HL-60 (cell line): ENCODE data around the gene LAMA5.

Experiments
- DNase-seq, 2 experiments: peaks; one replicate each; pipeline ENCODE4 v3.0.0-alpha.2; 2010 to 2020; ENCODE audit warnings: low read depth in 1 of 2, low spot score in 1 of 2
- H3K27ac ChIP-seq: fragments of 250-450 bp; sonication (Bioruptor Pico); replicated peaks from 2 replicates; pipeline ENCODE4 v1.5.1; 2020; ENCODE audit warnings: mild to moderate bottlenecking, moderate library complexity
- H3K27me3 ChIP-seq: fragments of 250-450 bp; sonication (Bioruptor Pico); 2 replicates; pipeline ENCODE4 v1.5.1; 2021; ENCODE audit warnings: mild to moderate bottlenecking, moderate library complexity; ENCODE audit not compliant: insufficient read depth, poor library complexity, severe bottlenecking
- H3K4me3 ChIP-seq: replicated peaks from 2 replicates; pipeline ENCODE4 v1.5.1; 2011; ENCODE audit warnings: mild to moderate bottlenecking, control low read depth, low read length; ENCODE audit not compliant: insufficient read depth
- CTCF ChIP-seq: IDR thresholded peaks from one replicate; pipeline ENCODE4 v1.5.1; 2011; ENCODE audit warnings: low read length, control low read depth, inconsistent platforms; ENCODE audit not compliant: insufficient read depth
- GABPA ChIP-seq: IDR thresholded peaks from 2 replicates; pipeline ENCODE4 v1.6.1; 2012; ENCODE audit warnings: low read depth
- POLR2AphosphoS5 ChIP-seq: IDR thresholded peaks from 2 replicates; pipeline ENCODE4 v1.6.1; 2012; ENCODE audit warnings: low read depth
- SPI1 ChIP-seq: IDR thresholded peaks from 2 replicates; pipeline ENCODE4 v1.6.1; 2012; ENCODE audit warnings: low read depth, mild to moderate bottlenecking, borderline replicate concordance
- TF ChIP-seq, protein P1 (sequence below): IDR thresholded peaks from 2 replicates; pipeline ENCODE4 v1.6.1; 2012; ENCODE audit warnings: low read depth; ENCODE audit not compliant: insufficient replicate concordance

The LAMA5 gene

GRCh38 chr20:62300319-62300718 is 66.8 kb downstream of the LAMA5 start:
- Histone ChIP-seq H3K27ac (no peak overlapping the region), H3K4me3 (no peak overlapping the region), H3K27me3 (no peaks in the 10 kb centered on the region)
- DNase-seq, result no peak
- TF ChIP-seq POLR2AphosphoS5 (no peak), CTCF (no peak), GABPA (no peak), SPI1 (no peak)
- TF ChIP-seq, protein P1, sequence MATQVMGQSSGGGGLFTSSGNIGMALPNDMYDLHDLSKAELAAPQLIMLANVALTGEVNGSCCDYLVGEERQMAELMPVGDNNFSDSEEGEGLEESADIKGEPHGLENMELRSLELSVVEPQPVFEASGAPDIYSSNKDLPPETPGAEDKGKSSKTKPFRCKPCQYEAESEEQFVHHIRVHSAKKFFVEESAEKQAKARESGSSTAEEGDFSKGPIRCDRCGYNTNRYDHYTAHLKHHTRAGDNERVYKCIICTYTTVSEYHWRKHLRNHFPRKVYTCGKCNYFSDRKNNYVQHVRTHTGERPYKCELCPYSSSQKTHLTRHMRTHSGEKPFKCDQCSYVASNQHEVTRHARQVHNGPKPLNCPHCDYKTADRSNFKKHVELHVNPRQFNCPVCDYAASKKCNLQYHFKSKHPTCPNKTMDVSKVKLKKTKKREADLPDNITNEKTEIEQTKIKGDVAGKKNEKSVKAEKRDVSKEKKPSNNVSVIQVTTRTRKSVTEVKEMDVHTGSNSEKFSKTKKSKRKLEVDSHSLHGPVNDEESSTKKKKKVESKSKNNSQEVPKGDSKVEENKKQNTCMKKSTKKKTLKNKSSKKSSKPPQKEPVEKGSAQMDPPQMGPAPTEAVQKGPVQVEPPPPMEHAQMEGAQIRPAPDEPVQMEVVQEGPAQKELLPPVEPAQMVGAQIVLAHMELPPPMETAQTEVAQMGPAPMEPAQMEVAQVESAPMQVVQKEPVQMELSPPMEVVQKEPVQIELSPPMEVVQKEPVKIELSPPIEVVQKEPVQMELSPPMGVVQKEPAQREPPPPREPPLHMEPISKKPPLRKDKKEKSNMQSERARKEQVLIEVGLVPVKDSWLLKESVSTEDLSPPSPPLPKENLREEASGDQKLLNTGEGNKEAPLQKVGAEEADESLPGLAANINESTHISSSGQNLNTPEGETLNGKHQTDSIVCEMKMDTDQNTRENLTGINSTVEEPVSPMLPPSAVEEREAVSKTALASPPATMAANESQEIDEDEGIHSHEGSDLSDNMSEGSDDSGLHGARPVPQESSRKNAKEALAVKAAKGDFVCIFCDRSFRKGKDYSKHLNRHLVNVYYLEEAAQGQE, result no peak

DNA sequence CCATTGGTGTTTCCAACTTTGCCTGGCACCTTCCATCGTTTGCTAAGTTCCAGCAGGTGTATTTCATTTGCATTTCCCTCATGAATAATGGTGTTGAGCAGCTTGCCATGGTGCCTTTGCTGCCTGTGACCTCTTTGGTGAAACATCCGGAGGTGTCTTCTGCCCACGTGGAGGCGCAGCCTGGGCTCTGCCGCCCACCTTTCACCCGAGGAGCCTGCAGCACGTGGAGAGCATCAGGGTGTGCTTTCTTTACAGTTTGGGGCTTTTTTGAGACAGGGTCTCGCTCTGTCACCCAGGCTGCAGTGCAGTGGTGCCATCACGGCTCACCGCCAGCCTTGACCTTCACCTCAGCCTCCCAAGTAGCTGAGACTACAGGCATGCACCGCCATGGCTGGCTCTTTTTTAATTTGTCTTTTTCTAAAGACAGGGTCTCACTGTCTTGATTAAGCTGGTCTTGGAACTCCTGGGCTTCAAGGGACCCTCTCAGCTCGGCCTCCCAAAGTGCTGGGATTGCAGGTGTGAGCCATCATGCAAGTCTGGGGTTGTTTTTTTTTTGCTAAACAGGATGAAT is 67.4 kb downstream of the LAMA5 start:
- Histone ChIP-seq H3K27me3 (no peaks in the 10 kb centered on the region), H3K4me3 (no peak overlapping the region), H3K27ac (no peak overlapping the region)
- no peak for DNase-seq
- no peak for TF ChIP-seq CTCF
- TF ChIP-seq, protein P1, result no peak
- no peak for TF ChIP-seq GABPA
- TF ChIP-seq POLR2AphosphoS5, result no peak
- TF ChIP-seq SPI1, result no peak

- no peak overlapping the region for H3K4me3 ChIP-seq
- no peak overlapping the region for H3K27ac ChIP-seq
- TF ChIP-seq POLR2AphosphoS5 (no peak), GABPA (no peak), CTCF (no peak)
- TF ChIP-seq, protein P1, result no peak
- DNase-seq, result no peak
- no peaks in the 10 kb centered on the region for H3K27me3 ChIP-seq
These were observed 68.4 kb downstream of the LAMA5 start for GRCh38 chr20:62298577-62299249.
